ENCODE data around the gene FAIM.

Gene FAIM

GRCh38 chr3:138681463-138682220 lies 73.1 kb downstream of the FAIM start:
- DNase-seq: no peak

GRCh38 chr3:138682648-138683047 lies 74.1 kb downstream of the FAIM start:
- DNase-seq: no peak
